ENCODE results near the gene RPS6KB2. TPM values are rescaled to one million over a fixed set of nuclear protein-coding genes. Genes with fewer than 3 reads are reported as not detected.

The RPS6KB2 gene
- total RNA-seq, 1 experiment from 2014 or later, result 49.8 TPM

DNA sequence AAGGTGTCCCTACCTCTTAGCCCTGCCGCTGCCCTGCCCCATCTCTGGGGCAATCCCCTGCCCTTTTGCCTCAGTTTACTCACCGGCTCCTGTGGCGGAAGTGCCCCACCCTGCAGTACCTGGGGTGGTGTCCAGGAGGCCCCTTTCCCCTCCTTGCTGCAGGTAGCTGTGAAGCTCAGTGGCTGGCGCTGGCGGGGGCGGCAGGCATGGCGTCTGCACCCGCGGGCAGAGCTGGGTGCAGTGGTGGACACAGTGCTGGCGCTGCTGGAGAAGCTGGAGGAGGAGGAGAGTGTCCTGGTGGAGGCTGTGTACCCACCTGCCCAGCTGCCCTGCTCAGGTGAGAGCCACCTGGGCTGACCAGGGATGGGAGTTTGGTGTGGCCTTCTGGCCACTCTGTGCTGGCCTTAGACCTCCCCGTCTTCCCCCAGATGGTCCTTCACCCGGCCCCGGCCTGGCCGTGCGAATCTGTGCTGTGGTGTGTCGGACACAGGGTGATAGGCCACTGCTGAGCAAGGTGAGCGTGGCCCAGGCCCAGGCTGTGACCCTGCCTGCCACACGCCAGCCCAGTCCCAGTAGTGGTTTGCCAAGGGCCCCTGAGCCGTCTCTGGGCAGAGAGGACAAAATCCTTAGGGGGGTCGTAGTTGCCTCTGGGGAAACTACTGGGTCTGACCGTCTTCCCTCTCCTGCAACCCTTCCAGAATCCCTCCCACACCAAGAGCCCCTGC lies 8.8 kb upstream of the RPS6KB2 start:
- TF ChIP-seq, protein P1, sequence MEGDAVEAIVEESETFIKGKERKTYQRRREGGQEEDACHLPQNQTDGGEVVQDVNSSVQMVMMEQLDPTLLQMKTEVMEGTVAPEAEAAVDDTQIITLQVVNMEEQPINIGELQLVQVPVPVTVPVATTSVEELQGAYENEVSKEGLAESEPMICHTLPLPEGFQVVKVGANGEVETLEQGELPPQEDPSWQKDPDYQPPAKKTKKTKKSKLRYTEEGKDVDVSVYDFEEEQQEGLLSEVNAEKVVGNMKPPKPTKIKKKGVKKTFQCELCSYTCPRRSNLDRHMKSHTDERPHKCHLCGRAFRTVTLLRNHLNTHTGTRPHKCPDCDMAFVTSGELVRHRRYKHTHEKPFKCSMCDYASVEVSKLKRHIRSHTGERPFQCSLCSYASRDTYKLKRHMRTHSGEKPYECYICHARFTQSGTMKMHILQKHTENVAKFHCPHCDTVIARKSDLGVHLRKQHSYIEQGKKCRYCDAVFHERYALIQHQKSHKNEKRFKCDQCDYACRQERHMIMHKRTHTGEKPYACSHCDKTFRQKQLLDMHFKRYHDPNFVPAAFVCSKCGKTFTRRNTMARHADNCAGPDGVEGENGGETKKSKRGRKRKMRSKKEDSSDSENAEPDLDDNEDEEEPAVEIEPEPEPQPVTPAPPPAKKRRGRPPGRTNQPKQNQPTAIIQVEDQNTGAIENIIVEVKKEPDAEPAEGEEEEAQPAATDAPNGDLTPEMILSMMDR (IDR thresholded peaks at IDR 0.05; ENCODE audit: unreplicated experiment), result no peak
- Mint-ChIP-seq H3K9me3 (ENCODE audit: unreplicated experiment) (no peaks in the 10 kb centered on the region), H3K4me3 (ENCODE audit: unreplicated experiment) (peak overlapping the region; percentile 74), H3K36me3 (ENCODE audit: insufficient read depth, unreplicated experiment) (no peaks in the 10 kb centered on the region), H3K4me1 (ENCODE audit: insufficient read depth, unreplicated experiment) (peaks cover 20% of the 10 kb centered on the region), H3K27me3 (ENCODE audit: insufficient read depth, unreplicated experiment) (no peaks in the 10 kb centered on the region), H3K27ac (ENCODE audit: low read depth, unreplicated experiment) (no peak overlapping the region)
- no peak for DNase-seq (ENCODE audit: unreplicated experiment)
- BruUV-seq (replicated peaks), result no TSS peak
- intact Hi-C loops (cut with micrococcal nuclease), result no loop called here
- CTCF ChIA-PET, result interaction anchor here (0.6 to 1.3 kb wide), 3 partner anchors 48 to 198 kb away, joined by 3 read pairs; no protein-coding TSS in a partner anchor
- POLR2A ChIA-PET, result interaction anchor here (0.6 to 3.3 kb wide), 13 partner anchors 10 to 1041 kb away, joined by 3 to 27 read pairs (median 6); partner anchors contain the start of genes GSTP1, PPP1CA, PPP6R3 and RAD9A

DNA sequence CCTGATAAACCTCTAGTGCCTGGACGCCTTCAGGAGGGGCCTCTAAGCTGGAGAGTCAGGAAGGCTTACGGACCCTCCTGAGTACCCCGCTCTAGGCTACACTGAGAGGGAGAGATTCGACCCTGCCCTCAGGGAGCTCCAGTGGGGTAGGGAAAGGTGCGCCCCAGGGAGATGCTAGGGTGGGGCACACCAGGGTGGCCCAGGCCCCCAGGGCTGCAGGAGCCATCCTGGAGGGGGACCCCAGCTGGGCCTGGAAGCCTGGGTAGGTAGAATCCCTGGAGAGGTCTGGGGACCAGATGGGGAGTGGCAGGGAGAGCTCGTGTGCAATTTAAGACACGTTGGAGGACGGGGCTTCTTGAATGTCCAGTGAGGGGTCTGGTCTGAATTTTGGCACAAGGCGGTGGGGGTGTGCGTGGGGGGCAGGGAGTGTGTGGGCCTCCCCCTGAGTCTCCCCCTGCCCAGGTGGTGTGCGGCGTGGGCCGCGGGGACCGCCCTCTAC lies 8.1 kb upstream of the RPS6KB2 start:
- TF ChIP-seq, protein P1 (IDR thresholded peaks at IDR 0.05; ENCODE audit: unreplicated experiment), result no peak
- no peaks in the 10 kb centered on the region for H3K27me3 Mint-ChIP-seq (ENCODE audit: insufficient read depth, unreplicated experiment)
- H3K4me3 Mint-ChIP-seq (ENCODE audit: unreplicated experiment), result peak overlapping the region; percentile 74
- H3K4me1 Mint-ChIP-seq (ENCODE audit: insufficient read depth, unreplicated experiment), result peaks cover 20% of the 10 kb centered on the region
- H3K9me3 Mint-ChIP-seq (ENCODE audit: unreplicated experiment), result no peaks in the 10 kb centered on the region
- CTCF ChIA-PET, result interaction anchor here (0.6 to 1.3 kb wide), 4 partner anchors 46 to 199 kb away, joined by 3 read pairs; no protein-coding TSS in a partner anchor
- BruUV-seq (replicated peaks), result no TSS peak
- intact Hi-C loops (cut with micrococcal nuclease), result no loop called here
- POLR2A ChIA-PET, result interaction anchor here (0.6 to 3.3 kb wide), 14 partner anchors 9 to 1040 kb away, joined by 3 to 27 read pairs (median 6); partner anchors contain the start of genes GSTP1, PPP1CA, PPP6R3 and RAD9A
- H3K27ac Mint-ChIP-seq (ENCODE audit: low read depth, unreplicated experiment), result no peak overlapping the region
- no peaks in the 10 kb centered on the region for H3K36me3 Mint-ChIP-seq (ENCODE audit: insufficient read depth, unreplicated experiment)
- no peak for DNase-seq (ENCODE audit: unreplicated experiment)

DNA sequence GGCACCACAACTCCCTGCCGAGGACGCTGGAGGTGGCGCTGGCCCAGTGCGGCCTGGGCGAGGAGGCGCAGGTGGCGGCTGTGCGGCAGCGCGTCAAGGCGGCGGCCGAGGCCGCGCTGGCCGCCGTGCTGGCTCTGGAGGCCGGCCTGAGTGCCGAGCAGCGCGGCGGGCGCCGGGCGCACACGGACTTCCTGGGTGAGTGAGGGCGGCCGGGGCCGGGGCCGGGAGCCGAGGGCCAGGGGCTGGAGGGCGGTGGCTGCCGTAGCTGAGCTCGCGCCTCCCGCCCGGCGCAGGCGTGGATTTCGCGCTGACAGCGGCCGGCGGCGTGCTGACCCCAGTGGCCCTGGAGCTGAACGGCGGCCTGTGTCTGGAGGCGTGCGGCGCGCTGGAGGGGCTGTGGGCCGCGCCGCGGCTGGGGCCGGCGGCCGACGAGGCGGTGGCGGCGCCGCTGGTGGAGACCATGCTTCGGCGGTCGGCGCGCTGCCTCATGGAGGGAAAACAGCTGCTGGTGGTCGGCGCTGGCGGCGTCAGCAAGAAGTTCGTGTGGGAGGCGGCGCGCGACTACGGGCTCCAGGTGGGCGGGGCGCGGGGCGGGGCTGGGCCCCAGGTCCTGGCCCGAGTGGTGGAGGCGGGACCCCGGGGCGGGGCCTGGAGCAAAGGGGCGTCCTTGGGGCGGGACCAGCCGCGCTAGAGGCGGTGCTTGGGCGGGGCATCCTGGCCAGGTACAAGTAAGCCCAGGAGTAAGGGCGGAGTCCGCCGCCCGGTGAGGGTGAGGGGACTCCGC lies 7.5 kb upstream of the RPS6KB2 start:
- TF ChIP-seq, protein P1 (IDR thresholded peaks at IDR 0.05; ENCODE audit: unreplicated experiment), result no peak
- Mint-ChIP-seq H3K9me3 (ENCODE audit: unreplicated experiment) (no peaks in the 10 kb centered on the region), H3K27me3 (ENCODE audit: insufficient read depth, unreplicated experiment) (no peaks in the 10 kb centered on the region), H3K36me3 (ENCODE audit: insufficient read depth, unreplicated experiment) (no peaks in the 10 kb centered on the region), H3K27ac (ENCODE audit: low read depth, unreplicated experiment) (no peak overlapping the region), H3K4me1 (ENCODE audit: insufficient read depth, unreplicated experiment) (peaks cover 20% of the 10 kb centered on the region), H3K4me3 (ENCODE audit: unreplicated experiment) (peak overlapping the region; percentile 74)
- intact Hi-C loops (cut with micrococcal nuclease), result no loop called here
- BruUV-seq (replicated peaks), result no TSS peak
- ChIA-PET CTCF (interaction anchor here (0.6 to 1.3 kb wide), 2 partner anchors 45 to 69 kb away, joined by 3 read pairs; no protein-coding TSS in a partner anchor), POLR2A (interaction anchor here (1.0 to 3.3 kb wide), 11 partner anchors 8 to 163 kb away, joined by 3 to 27 read pairs (median 8); partner anchors contain the start of genes GSTP1, PPP1CA, RAD9A and RPS6KB2)
- peak; percentile 94 for DNase-seq (ENCODE audit: unreplicated experiment)

Data from MCF 10A (cell line).